ENCODE measurements around the gene PGA3.
"Not testable (repeated sequence)": the region's sequence is repeated elsewhere in the genome, so short reads cannot be mapped to it uniquely, and the experiment has no call there.

PGA3 gene

DNA sequence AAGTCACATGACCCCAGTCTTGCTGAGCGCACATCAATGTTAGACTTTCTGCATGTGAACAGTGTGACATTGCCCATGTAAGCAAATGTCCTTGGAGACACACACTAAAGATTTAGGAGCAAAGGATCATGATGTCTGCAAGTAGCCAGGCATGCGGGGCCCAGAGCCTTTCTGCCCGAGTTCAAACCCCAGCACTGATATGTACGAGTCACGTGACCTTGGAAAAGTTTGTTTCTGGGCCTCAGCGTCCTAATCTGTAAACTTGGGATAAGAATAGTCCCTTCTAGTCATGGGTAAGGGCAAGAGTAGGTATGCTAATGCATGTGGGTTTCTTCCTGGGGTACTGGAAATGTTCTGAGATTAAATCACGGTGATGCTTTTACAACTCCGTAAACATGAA is 16.8 kb upstream of the PGA3 start:
- H3K9me3 Mint-ChIP-seq = no peaks in the 10 kb centered on the region
- H3K4me1 Mint-ChIP-seq = peaks cover 6% of the 10 kb centered on the region
- DNase-seq (no peak), ATAC-seq (no peak)
- H3K27ac Mint-ChIP-seq = no peak overlapping the region
- H3K27me3 Mint-ChIP-seq = no peaks in the 10 kb centered on the region
- H3K4me3 Mint-ChIP-seq = no peak overlapping the region

DNA sequence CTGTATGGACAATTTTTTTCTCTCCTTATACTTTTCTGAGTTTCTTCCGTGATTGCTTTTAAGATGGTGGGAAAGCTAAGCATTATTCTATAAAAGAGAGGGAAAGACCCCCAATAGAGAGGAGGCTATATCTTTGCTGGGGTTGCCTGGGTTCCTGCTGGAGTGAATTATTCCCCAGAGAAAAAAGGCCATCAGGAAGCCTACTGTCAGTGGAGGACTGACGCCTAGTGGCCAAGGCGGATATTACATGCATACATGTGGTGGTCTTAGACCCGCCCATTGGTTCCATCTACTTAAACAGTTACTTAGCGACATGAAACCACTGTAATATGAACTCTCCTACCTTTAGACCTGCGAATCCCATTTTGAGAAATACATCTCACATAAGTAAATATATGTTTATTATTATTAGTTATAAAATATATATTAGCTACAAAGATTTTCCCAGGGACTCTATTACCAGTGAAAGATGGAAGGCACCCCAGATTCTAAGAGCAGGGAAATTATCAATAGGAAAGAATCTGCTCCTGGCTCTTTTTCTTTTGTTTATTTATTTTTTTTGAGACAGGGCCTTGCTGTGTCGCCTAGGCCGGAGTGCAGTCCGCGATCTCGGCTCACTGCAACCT is 15.7 kb upstream of the PGA3 start:
- Mint-ChIP-seq H3K4me3 (no peak overlapping the region), H3K27ac (peak overlapping the region in 1 of 2 donors; percentile 33), H3K9me3 (no peaks in the 10 kb centered on the region), H3K27me3 (no peaks in the 10 kb centered on the region), H3K4me1 (peaks cover 6% of the 10 kb centered on the region)
- DNase-seq (peak; percentile 74 to 76), ATAC-seq (peak; percentile 78)

DNA sequence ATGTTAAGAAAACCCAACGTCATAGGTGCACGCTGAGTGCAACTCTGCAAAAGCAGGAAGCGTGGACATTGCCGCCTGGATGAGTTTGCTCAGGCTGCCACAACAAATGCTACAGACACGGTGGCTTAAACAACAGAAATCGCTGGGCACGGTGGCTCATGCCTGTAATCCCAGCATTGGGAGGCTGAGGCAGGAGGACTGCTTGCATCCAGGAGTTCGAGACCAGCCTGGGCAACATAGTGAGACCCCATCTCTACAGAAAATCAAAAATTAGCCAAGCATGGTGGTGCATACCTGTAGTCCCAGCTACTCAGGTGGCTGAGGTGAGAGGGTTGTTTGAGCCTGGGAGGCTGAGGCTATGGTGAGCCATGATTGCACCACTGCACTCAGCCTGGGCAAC is 13.4 kb upstream of the PGA3 start:
- no peak overlapping the region for H3K4me3 Mint-ChIP-seq
- peaks cover 6% of the 10 kb centered on the region for H3K4me1 Mint-ChIP-seq
- H3K27ac Mint-ChIP-seq = no peak overlapping the region
- no peaks in the 10 kb centered on the region for H3K9me3 Mint-ChIP-seq
- ATAC-seq (no peak), DNase-seq (no peak)
- peaks cover 8% of the 10 kb centered on the region for H3K27me3 Mint-ChIP-seq

DNA sequence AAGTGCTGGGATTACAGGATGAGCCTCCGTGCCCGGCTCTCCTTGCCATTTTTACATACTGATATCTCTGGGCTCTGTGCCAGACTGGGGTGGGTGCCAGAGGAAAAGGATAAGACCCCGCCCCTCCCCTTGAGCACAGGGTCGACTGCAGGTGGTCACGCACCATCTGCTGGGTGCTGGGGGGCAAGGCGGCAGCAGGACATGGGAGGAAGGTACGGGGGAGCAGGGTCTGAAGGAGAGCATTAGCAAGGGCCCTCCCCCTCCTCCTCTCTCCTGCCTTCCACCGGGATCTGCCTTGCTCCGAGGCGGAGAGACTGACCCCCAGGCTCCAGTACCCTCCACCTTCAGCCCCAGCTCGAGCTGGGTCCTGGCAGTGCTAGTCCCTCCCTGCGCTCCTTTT is 9.7 kb upstream of the PGA3 start:
- Mint-ChIP-seq H3K27me3 (peaks cover 8% of the 10 kb centered on the region), H3K9me3 (no peaks in the 10 kb centered on the region), H3K27ac (no peak overlapping the region), H3K4me1 (no peaks in the 10 kb centered on the region), H3K4me3 (no peak overlapping the region)
- DNase-seq = no peak
- no peak for ATAC-seq

DNA sequence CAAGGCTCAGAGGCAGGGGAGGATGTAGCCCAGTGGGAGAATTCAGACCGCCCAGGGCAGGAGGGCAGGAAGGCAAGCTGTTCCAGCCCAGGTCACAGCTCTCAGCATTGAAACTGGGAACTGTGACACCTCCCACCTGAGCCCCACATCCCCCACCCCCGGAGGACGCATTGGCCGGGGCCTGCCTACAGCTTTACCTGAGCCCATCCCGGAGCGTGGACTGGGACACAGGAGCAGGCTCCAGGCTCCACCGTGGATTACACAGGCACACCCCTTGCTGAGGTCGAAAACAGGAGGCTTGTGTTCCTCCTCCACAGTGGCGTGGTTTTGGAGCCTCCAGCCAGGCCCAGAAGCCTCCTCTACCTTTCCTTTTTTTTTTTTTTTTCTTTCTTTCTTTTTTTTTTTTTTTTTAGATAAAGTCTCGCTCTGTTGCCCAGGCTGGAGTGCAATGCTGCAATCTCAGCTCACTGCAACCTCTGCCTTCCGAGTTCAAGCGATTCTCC is 9.1 kb upstream of the PGA3 start:
- Mint-ChIP-seq H3K4me3 (no peak overlapping the region), H3K27me3 (peaks cover 8% of the 10 kb centered on the region), H3K9me3 (peaks cover 0 to 3% of the 10 kb centered on the region in 2 donors), H3K27ac (peak overlapping the region in 1 of 2 donors; percentile 9), H3K4me1 (no peaks in the 10 kb centered on the region)
- DNase-seq (no peak), ATAC-seq (no peak)

DNA sequence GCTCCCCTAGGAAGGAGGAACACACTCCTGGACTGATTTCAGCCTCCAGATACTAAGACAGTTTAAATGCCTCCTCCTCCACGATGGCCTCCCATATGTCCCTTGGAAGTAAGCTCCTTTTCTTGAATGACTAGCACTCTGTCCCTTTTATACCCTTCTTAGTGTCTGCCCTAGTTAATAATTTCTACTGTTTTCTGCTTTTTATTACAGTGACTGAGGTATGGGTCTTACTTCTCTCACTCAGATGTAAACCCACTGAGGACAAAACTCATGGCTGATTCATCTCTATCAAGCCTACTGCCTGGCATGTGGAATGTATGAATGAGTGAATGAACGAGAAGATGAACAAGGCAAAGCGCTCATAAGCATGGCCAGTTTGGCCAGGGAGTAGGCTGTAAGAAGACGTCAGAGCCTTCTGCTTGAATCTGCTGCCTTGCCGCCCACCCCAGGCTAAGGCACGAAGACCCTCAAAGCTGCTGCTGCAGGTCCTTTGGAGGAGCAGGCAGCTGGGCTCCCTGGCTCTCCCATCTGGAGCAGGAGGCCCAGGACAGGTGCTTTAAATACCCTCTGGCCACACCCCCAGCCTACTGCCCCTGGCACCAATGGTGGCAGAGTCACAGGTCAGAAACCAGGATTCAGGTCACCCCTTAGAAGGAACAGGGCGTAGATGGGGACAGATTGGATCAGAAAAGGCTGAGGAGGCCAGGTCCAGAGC is 8.2 kb upstream of the PGA3 start:
- Mint-ChIP-seq H3K4me1 (no peaks in the 10 kb centered on the region), H3K27me3 (peaks cover 8% of the 10 kb centered on the region), H3K9me3 (peaks cover 0 to 6% of the 10 kb centered on the region in 2 donors), H3K27ac (no peak overlapping the region), H3K4me3 (no peak overlapping the region)
- DNase-seq = no peak
- ATAC-seq = no peak

- peaks cover 8% of the 10 kb centered on the region for H3K27me3 Mint-ChIP-seq
- H3K9me3 Mint-ChIP-seq = peaks cover 0 to 6% of the 10 kb centered on the region in 2 donors
- H3K27ac Mint-ChIP-seq = no peak overlapping the region
- ATAC-seq = no peak
- DNase-seq = no peak
- no peaks in the 10 kb centered on the region for H3K4me1 Mint-ChIP-seq
- no peak overlapping the region for H3K4me3 Mint-ChIP-seq
These were observed 7.6 kb upstream of the PGA3 start for GRCh38 chr11:61195719-61196118.

DNA sequence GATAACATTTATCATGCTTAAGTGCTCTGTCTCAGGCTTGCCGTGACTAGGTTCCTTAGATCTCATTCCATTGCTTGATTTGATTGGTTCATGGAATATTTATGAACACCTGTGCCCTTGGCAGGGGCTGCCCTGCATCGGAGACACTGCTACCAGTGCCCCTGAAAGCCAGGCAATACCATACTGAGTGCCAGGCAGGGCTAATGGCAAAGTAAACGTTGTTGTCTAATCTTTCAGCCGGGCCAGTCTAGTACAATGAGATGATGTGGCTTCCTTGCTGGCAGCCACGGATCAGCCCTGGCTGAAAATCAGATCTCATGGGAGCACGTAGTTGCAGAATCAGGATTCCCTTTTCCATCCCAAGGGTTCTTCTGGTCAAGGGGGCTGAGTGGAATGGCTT is 5.0 kb upstream of the PGA3 start:
- Mint-ChIP-seq H3K4me3 (no peak overlapping the region), H3K9me3 (peaks cover 0 to 6% of the 10 kb centered on the region in 2 donors), H3K27ac (no peak overlapping the region), H3K27me3 (peaks cover 25% of the 10 kb centered on the region), H3K4me1 (no peaks in the 10 kb centered on the region)
- no peak for ATAC-seq
- no peak for DNase-seq

GRCh38 chr11:61198948-61199523 is 4.3 kb upstream of the PGA3 start:
- peaks cover 19% of the 10 kb centered on the region for H3K27me3 Mint-ChIP-seq

GRCh38 chr11:61201476-61201875 is 1.8 kb upstream of the PGA3 start:
- H3K4me1 Mint-ChIP-seq = no peaks in the 10 kb centered on the region
- ATAC-seq = no peak
- no peak overlapping the region for H3K4me3 Mint-ChIP-seq

More at GRCh38 chr11:61198948-61199523, 4.3 kb upstream of the PGA3 start:
- DNase-seq = no peak
- Mint-ChIP-seq H3K27ac (no peak overlapping the region), H3K4me3 (no peak overlapping the region), H3K4me1 (no peaks in the 10 kb centered on the region), H3K9me3 (peaks cover 0 to 6% of the 10 kb centered on the region in 2 donors)
- no peak for ATAC-seq

DNA sequence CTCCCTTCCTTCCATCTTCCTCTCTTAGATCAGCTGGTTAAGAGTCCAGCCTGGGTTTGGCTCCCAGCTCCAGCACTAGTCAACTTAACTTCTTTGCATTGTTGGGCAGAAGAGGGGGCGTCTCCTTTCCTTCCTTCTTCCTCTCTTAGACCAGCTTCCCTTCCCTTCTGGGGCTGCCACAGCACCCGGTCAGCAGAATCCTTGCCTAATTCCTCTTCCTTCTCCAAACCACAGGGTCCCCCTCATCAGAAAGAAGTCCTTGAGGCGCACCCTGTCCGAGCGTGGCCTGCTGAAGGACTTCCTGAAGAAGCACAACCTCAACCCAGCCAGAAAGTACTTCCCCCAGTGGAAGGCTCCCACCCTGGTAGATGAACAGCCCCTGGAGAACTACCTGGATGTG is 558 bp downstream of the PGA3 start:
- H3K4me3 Mint-ChIP-seq, H3K4me1 Mint-ChIP-seq, H3K27ac Mint-ChIP-seq, H3K9me3 Mint-ChIP-seq, ATAC-seq, DNase-seq: not testable (repeated sequence)
- peaks cover 17% of the 10 kb centered on the region for H3K27me3 Mint-ChIP-seq

More at GRCh38 chr11:61201476-61201875, 1.8 kb upstream of the PGA3 start:
- peak overlapping the region in 1 of 2 donors; percentile 19 for H3K27ac Mint-ChIP-seq
- H3K9me3 Mint-ChIP-seq = peaks cover 0 to 6% of the 10 kb centered on the region in 2 donors
- peaks cover 17% of the 10 kb centered on the region for H3K27me3 Mint-ChIP-seq
- no peak for DNase-seq

- H3K4me3 Mint-ChIP-seq, ATAC-seq, H3K27ac Mint-ChIP-seq, H3K4me1 Mint-ChIP-seq, DNase-seq, H3K9me3 Mint-ChIP-seq: not testable (repeated sequence)
- H3K27me3 Mint-ChIP-seq = peaks cover 17% of the 10 kb centered on the region
These were observed 1.3 kb downstream of the PGA3 start for GRCh38 chr11:61204502-61205059.

- not testable (repeated sequence) for H3K4me3 Mint-ChIP-seq, ATAC-seq, H3K27me3 Mint-ChIP-seq, DNase-seq, H3K9me3 Mint-ChIP-seq, H3K4me1 Mint-ChIP-seq, H3K27ac Mint-ChIP-seq
These were observed 4.5 kb downstream of the PGA3 start for GRCh38 chr11:61207636-61208310.

DNA sequence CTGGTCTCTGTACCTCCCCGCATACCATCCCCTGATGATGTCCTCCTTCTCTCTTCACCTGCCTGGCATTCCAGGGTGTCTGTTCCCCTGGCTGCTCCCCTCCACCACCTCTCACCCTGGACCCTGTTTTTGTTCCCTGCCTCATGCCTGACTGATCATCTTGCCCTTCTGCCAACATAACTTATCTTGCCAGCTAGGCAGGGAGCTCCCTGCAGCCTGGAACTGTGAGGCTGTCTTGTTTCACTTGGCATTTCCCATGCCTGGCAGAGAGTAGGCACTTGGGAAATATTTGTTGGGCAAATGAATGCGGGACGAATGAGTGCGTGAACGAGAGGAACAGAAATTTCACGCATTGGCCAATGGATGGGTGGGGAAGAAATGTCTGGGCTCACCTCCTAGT is 7.3 kb downstream of the PGA3 start:
- H3K27ac Mint-ChIP-seq, H3K27me3 Mint-ChIP-seq, H3K4me3 Mint-ChIP-seq, DNase-seq, ATAC-seq, H3K4me1 Mint-ChIP-seq, H3K9me3 Mint-ChIP-seq: not testable (repeated sequence)

DNA sequence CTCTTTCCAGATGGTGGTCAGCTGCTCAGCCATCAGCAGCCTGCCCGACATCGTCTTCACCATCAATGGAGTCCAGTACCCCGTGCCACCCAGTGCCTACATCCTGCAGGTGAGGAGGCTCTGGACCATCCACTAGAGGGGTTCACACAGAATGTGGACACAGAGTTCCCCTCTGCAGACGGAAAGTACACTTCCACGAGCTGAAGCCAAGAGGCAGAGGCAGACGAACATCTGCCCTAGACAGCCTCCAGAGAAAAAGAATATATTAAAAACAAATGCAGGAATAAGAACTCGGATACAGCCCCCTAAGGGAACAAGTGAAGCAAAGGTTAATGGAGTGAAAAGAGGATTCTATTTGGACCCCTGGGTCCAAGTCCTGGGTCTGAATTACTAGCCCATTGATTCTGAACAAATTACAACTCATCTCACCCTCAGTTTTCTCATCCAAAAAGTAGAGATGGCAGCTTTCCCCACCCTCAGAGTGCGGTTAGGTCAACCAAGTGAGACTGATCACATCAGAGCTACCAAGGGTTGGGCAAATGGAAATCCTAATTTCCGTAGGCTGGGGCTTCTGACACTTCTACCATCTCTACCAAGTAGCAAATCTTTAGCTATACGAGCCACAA is 8.1 kb downstream of the PGA3 start:
- H3K9me3 Mint-ChIP-seq, ATAC-seq, H3K4me3 Mint-ChIP-seq, H3K27me3 Mint-ChIP-seq, H3K4me1 Mint-ChIP-seq, H3K27ac Mint-ChIP-seq, DNase-seq: not testable (repeated sequence)

Data from stimulated activated naive CD8-positive, alpha-beta T cell treated with anti-CD3 and anti-CD28 coated beads, Interleukin-15, amount 100 ng/mL, for 72 hours (primary cell).